AG04449 (cell line): ENCODE data around the gene NELL2.

ENCODE experiments used
- CTCF ChIA-PET: fragments of 350-600 bp; formaldehyde crosslinking; extraction: SDS; loops from one replicate; lab custom pipeline; 2021; ENCODE audit warnings: antibody characterized with exemption; lab: Yijun Ruan, JAX
- POLR2A ChIA-PET: fragments of 400-600, 350-600 bp; formaldehyde crosslinking; extraction: SDS; loops from one replicate; lab custom pipeline; 2020; ENCODE audit warnings: antibody characterized with exemption, inconsistent platforms; lab: Yijun Ruan, JAX
- DNase-seq: peaks from one replicate; pipeline ENCODE4 v3.0.0-alpha.2; 2010; ENCODE audit warnings: low read depth, low spot score
- H3K4me3 ChIP-seq: 2 replicates; pipeline ENCODE4 v1.5.1; 2011; ENCODE audit warnings: low read depth, mild to moderate bottlenecking, control low read depth, low read length
- TF ChIP-seq, protein P1 (sequence below): IDR thresholded peaks from one replicate; pipeline ENCODE4 v1.5.1; 2011; ENCODE audit warnings: mild to moderate bottlenecking, moderate library complexity, low read length, control low read depth, inconsistent platforms; ENCODE audit not compliant: insufficient read depth; ENCODE audit errors: missing control alignments

Gene NELL2

DNA sequence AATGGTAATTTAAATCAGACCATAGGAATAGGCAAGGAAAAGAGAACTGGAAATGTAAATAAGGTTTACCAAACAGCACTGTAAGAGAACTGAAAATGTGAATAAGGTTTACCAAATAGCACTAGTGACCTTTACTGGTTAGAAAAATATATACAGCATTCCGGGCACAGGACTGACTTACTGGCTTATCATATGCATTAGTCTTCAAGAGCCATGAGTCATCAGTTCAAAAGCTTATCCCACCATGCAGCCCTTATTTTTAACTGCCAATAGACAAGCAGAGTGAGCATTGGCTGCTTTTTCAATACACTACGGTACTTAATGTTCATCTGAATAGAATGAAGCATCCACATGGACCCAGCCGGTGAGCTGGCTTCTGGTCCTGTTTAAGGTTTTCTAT lies 13.0 kb upstream of the NELL2 start:
- POLR2A ChIA-PET, result no interaction called here
- CTCF ChIA-PET, result no interaction called here
- TF ChIP-seq, protein P1, sequence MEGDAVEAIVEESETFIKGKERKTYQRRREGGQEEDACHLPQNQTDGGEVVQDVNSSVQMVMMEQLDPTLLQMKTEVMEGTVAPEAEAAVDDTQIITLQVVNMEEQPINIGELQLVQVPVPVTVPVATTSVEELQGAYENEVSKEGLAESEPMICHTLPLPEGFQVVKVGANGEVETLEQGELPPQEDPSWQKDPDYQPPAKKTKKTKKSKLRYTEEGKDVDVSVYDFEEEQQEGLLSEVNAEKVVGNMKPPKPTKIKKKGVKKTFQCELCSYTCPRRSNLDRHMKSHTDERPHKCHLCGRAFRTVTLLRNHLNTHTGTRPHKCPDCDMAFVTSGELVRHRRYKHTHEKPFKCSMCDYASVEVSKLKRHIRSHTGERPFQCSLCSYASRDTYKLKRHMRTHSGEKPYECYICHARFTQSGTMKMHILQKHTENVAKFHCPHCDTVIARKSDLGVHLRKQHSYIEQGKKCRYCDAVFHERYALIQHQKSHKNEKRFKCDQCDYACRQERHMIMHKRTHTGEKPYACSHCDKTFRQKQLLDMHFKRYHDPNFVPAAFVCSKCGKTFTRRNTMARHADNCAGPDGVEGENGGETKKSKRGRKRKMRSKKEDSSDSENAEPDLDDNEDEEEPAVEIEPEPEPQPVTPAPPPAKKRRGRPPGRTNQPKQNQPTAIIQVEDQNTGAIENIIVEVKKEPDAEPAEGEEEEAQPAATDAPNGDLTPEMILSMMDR, result no peak
- no peak overlapping the region for H3K4me3 ChIP-seq
- DNase-seq, result no peak

DNA sequence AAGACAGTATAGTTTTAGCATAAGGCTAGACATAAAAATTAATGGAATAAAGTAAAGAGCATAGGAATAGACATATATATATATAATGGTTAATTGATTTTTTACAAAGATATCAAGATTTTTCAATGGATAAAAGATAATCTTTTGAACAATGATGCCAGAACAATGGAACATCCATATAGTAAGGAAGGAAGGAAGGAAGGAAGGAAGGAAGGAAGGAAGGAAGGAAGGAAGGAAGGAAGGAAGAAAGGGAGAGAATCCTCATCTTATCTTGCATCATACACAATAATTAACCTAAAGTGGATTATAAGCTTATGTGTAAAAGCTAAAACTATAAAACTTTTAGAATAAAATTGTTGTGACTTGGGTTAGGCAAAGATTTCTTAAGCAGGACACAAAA lies 9.8 kb upstream of the NELL2 start:
- CTCF ChIA-PET, result interaction anchor here (1.1 kb wide), 1 partner anchor 11 kb away, joined by 4 read pairs; no protein-coding TSS in a partner anchor
- POLR2A ChIA-PET, result no interaction called here
- DNase-seq, result no peak
- TF ChIP-seq, protein P1, result no peak
- no peak overlapping the region for H3K4me3 ChIP-seq

DNA sequence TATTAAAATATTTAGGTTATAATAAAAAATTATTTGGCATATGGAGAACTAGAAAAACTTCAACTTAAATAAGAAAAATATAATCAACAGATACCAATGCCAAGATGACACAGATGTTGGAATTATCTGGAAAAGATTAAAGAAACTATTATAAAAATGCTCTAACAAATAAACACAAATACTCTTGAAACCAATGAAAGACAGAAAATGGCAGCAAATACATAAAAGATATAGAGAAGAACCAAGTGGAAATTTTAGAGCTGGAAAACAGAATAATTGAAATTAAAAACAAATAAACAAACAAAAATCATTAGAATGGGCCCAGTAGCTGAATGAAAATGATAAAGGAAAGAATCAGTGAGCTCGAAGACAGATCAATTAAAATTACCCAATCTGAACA lies 5.1 kb upstream of the NELL2 start:
- CTCF ChIA-PET, result no interaction called here
- TF ChIP-seq, protein P1, result no peak
- DNase-seq, result no peak
- no peak overlapping the region for H3K4me3 ChIP-seq
- POLR2A ChIA-PET, result no interaction called here

DNA sequence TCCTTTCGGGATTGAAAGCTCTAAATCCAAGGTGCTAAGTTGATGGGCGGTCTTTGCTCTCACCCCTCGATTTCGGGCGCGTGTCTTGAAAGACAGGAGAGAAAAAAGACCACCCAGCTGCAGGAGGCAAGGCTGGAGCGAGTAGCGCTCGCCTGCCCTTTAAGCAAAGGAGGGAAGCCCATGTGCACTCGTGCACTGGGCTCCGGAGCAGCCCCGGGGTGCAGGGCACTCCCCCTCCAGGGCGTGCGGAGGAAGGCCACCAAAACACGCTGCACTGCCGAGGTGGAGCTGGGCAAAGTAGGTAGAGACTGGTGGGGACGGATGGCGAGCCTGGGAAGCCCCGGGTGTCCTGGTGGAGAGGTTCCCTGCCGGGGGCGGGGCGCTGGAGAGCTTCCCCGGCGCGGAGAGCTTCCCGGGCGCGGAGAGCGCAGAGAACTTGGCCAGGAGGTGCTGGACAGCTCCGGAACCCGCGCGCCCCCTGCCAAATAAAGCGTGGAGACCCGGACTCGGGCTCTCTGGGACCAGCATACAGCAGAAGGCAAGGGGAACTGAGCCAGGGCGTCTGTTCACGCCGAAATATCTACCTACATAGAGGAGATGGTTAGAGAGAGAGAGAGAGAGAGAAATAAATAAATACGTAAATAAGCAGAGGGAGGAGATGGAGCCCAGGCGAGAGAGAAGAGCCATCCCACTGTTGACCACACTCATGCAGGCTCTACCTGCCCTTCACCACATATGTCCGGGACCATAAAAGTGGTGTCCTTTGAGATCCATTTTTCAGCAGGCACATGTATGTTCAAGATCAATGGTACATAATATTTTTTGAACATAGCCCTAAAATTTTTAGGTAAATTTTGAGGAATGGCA lies 662 bp upstream of the NELL2 start:
- no peak for DNase-seq

DNA sequence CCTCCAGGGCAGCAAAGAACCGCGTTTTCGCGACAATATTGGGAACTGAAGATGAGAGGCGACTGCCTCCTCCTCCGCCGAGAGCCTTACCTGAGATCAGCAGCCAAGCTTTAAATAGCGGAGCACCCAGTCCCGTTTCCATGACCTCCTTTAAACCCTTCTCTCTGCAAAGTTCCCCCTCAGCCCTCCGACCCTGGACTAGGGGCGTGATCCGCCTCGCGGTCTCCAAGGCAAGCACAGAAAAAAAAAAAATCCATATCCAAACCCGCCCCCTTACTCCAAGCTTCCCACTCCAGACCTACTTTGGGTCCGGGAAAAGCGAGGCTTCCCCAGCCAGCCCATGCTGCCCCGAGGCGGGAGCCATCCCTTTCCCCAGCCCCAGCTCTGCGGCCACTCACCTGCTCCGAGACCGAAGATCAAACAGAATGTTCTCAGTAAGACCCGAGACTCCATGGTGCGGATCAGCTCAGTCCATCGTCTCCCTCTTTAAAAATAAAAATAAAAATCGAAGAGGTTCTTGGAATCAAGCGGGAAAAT lies 630 bp downstream of the NELL2 start:
- ChIA-PET CTCF (interaction anchor here (1.2 kb wide), 1 partner anchor 11 kb away, joined by 4 read pairs; no protein-coding TSS in a partner anchor), POLR2A (interaction anchor here (0.5 kb wide), 1 partner anchor 867 kb away, joined by 3 read pairs; no protein-coding TSS in a partner anchor)
- peak overlapping the region; percentile 28; the same call in 1 of the 2 replicates for H3K4me3 ChIP-seq
- TF ChIP-seq, protein P1, result no peak
- no peak for DNase-seq

More for the DNA sequence above, 662 bp upstream of the NELL2 start:
- ChIA-PET CTCF (interaction anchor here (1.8 kb wide), 1 partner anchor 54 kb away, joined by 4 read pairs; no protein-coding TSS in a partner anchor), POLR2A (no interaction called here)
- peak overlapping the region; percentile 48 for H3K4me3 ChIP-seq
- TF ChIP-seq, protein P1, result no peak

DNA sequence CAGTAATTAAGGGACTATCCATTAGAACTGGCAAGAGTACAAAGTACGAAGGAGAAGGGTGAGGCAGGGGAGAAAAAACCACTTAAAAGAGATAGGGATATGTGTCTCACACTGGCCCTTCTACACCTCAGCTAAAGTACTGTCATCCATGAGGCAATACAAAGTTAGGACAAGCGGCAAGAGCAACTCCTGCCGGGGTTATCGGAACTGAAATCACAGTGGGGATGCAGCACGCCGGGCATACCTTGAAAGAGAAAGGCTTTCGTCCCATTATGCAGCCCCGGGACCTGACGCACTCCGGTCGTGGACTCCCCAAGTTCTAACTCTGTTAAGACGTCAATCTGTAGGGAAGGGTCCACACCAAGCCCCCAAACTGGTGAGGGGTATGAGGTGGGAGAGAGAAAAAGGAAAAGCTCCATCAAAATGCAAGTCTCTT lies 1.1 kb downstream of the NELL2 start:
- ChIA-PET CTCF (interaction anchor here (0.6 to 1.2 kb wide), 2 partner anchors 11 to 862 kb away, joined by 4 read pairs; no protein-coding TSS in a partner anchor), POLR2A (no interaction called here)
- TF ChIP-seq, protein P1, result no peak
- H3K4me3 ChIP-seq, result no peak overlapping the region; the same call in 1 of the 2 replicates
- no peak for DNase-seq
